Upper lobe of left lung (tissue), 4 donors: ENCODE results near the gene KIF26B.

ENCODE experiments used
- CTCF ChIP-seq, 6 experiments: fragments of 450-650 bp in 4 of 6; fragments of 200-600 bp in 2 of 6; sonication (generic) in 2 of 6; IDR thresholded peaks; one replicate each; pipeline ENCODE4 v1.5.1; 2016 to 2019; ENCODE audit warnings: antibody characterized with exemption in 6 of 6
- EP300 ChIP-seq, 4 donors: sonication (generic); formaldehyde crosslinking; IDR thresholded peaks; one replicate each; pipeline ENCODE4 v1.5.1; 2017; ENCODE audit warnings: antibody characterized with exemption in 4 of 4, control low read depth in 2 of 4
- POLR2A ChIP-seq, 4 donors: fragments of 450-650 bp; IDR thresholded peaks; one replicate each; pipeline ENCODE4 v1.5.1; 2016 to 2017; ENCODE audit warnings: antibody characterized with exemption in 4 of 4, mild to moderate bottlenecking in 2 of 4

GRCh38 chr1:245143849-245144248, 10.9 kb upstream of the KIF26B start:
- TF ChIP-seq CTCF (IDR thresholded peaks at IDR 0.05) (no peak), POLR2A (IDR thresholded peaks at IDR 0.05) (no peak), EP300 (IDR thresholded peaks at IDR 0.05) (no peak)
